ENCODE data around the gene CAMK4. TPM values are rescaled to one million over a fixed set of nuclear protein-coding genes. Genes with fewer than 3 reads are reported as not detected.

Gene CAMK4
- total and polyA plus RNA-seq, 8 donors = 1.0 to 18.3 (median 14.8) TPM

- Histone ChIP-seq H3K36me3 (no peaks in the 10 kb centered on the region), H3K4me1 (no peaks in the 10 kb centered on the region), H3K27me3 (no peaks in the 10 kb centered on the region), H3K4me3 (no peak overlapping the region), H3K9me3 (no peaks in the 10 kb centered on the region), H3K27ac (no peak overlapping the region)
- no peak for DNase-seq
- no peak for ATAC-seq
- TF ChIP-seq CTCF (IDR thresholded peaks at IDR 0.05) = no peak
- intact Hi-C loops (cut with DNase I) = no loop called here
Observed at GRCh38 chr5:111366388-111366787, 142.2 kb downstream of the CAMK4 start.

GRCh38 chr5:111367115-111367514 lies 142.9 kb downstream of the CAMK4 start:
- no peak for DNase-seq
- Histone ChIP-seq H3K4me1 (no peaks in the 10 kb centered on the region), H3K9me3 (no peaks in the 10 kb centered on the region), H3K4me3 (no peak overlapping the region), H3K27ac (no peak overlapping the region), H3K36me3 (no peaks in the 10 kb centered on the region), H3K27me3 (no peaks in the 10 kb centered on the region)
- no peak for ATAC-seq
- TF ChIP-seq CTCF (IDR thresholded peaks at IDR 0.05) = no peak
- intact Hi-C loops (cut with DNase I) = no loop called here

- intact Hi-C loops (cut with DNase I) = no loop called here
- H3K9me3 ChIP-seq = no peaks in the 10 kb centered on the region
- H3K27me3 ChIP-seq = no peaks in the 10 kb centered on the region
- ATAC-seq = no peak
- H3K4me3 ChIP-seq = no peak overlapping the region
- H3K27ac ChIP-seq = no peak overlapping the region
- H3K4me1 ChIP-seq = no peaks in the 10 kb centered on the region
- DNase-seq = no peak
- H3K36me3 ChIP-seq = no peaks in the 10 kb centered on the region
- TF ChIP-seq CTCF (IDR thresholded peaks at IDR 0.05) = no peak
Observed at GRCh38 chr5:111372799-111373198, 148.6 kb downstream of the CAMK4 start.

GRCh38 chr5:111374380-111374779 lies 150.2 kb downstream of the CAMK4 start:
- Histone ChIP-seq H3K27me3 (no peaks in the 10 kb centered on the region), H3K4me1 (no peaks in the 10 kb centered on the region), H3K36me3 (no peaks in the 10 kb centered on the region), H3K4me3 (no peak overlapping the region), H3K9me3 (no peaks in the 10 kb centered on the region), H3K27ac (no peak overlapping the region)
- intact Hi-C loops (cut with DNase I) = no loop called here
- no peak for ATAC-seq
- DNase-seq = no peak
- no peak for TF ChIP-seq CTCF (IDR thresholded peaks at IDR 0.05)

- no peak for ATAC-seq
- TF ChIP-seq CTCF (IDR thresholded peaks at IDR 0.05) = no peak
- intact Hi-C loops (cut with DNase I) = no loop called here
Observed at GRCh38 chr5:111375645-111376044, 151.5 kb downstream of the CAMK4 start.

More at GRCh38 chr5:111375645-111376044, 151.5 kb downstream of the CAMK4 start:
- H3K4me3 ChIP-seq = no peak overlapping the region
- H3K27ac ChIP-seq = no peak overlapping the region
- H3K9me3 ChIP-seq = no peaks in the 10 kb centered on the region
- H3K4me1 ChIP-seq = no peaks in the 10 kb centered on the region
- DNase-seq = no peak
- no peaks in the 10 kb centered on the region for H3K27me3 ChIP-seq
- H3K36me3 ChIP-seq = no peaks in the 10 kb centered on the region
